ENCODE results near the gene BBS9.

GRCh38 chr7:33444511-33444910 is 315.1 kb downstream of the BBS9 start:
- TF ChIP-seq RAD21 (conservative IDR thresholded peaks at IDR 0.05): no peak
- TF ChIP-seq, protein P1, sequence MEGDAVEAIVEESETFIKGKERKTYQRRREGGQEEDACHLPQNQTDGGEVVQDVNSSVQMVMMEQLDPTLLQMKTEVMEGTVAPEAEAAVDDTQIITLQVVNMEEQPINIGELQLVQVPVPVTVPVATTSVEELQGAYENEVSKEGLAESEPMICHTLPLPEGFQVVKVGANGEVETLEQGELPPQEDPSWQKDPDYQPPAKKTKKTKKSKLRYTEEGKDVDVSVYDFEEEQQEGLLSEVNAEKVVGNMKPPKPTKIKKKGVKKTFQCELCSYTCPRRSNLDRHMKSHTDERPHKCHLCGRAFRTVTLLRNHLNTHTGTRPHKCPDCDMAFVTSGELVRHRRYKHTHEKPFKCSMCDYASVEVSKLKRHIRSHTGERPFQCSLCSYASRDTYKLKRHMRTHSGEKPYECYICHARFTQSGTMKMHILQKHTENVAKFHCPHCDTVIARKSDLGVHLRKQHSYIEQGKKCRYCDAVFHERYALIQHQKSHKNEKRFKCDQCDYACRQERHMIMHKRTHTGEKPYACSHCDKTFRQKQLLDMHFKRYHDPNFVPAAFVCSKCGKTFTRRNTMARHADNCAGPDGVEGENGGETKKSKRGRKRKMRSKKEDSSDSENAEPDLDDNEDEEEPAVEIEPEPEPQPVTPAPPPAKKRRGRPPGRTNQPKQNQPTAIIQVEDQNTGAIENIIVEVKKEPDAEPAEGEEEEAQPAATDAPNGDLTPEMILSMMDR (IDR thresholded peaks at IDR 0.05; ENCODE audit: poor library complexity, severe bottlenecking): no peak

Measured in neural cell (in vitro differentiated cells).